ENCODE data around the gene CTAGE1.

CTAGE1 gene

DNA sequence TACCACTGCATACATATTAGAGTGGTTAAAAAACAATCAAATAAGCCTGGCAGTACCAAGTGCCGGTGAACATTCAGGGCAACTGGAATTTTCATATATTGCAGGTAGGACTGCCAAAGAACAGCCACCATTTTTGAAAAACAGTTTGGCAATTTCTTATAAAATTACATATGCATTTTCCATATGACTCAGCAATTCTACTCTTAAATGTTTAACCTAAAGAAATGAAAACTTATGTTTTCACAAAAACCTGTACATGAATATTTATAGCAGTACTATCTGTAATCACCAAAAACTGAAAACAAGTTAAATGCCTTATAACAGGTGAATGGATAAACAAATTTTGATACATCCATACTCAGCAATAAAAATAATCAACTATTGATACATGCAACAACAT lies 39.9 kb downstream of the CTAGE1 start:
- DNase-seq (ENCODE audit: low read depth), result no peak
- H3K4me3 ChIP-seq (replicated peaks; ENCODE audit: low read depth, low read length), result no peak overlapping the region
- TF ChIP-seq, protein P1, sequence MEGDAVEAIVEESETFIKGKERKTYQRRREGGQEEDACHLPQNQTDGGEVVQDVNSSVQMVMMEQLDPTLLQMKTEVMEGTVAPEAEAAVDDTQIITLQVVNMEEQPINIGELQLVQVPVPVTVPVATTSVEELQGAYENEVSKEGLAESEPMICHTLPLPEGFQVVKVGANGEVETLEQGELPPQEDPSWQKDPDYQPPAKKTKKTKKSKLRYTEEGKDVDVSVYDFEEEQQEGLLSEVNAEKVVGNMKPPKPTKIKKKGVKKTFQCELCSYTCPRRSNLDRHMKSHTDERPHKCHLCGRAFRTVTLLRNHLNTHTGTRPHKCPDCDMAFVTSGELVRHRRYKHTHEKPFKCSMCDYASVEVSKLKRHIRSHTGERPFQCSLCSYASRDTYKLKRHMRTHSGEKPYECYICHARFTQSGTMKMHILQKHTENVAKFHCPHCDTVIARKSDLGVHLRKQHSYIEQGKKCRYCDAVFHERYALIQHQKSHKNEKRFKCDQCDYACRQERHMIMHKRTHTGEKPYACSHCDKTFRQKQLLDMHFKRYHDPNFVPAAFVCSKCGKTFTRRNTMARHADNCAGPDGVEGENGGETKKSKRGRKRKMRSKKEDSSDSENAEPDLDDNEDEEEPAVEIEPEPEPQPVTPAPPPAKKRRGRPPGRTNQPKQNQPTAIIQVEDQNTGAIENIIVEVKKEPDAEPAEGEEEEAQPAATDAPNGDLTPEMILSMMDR (IDR thresholded peaks at IDR 0.05; ENCODE audit: low read length, missing control alignments), result no peak

DNA sequence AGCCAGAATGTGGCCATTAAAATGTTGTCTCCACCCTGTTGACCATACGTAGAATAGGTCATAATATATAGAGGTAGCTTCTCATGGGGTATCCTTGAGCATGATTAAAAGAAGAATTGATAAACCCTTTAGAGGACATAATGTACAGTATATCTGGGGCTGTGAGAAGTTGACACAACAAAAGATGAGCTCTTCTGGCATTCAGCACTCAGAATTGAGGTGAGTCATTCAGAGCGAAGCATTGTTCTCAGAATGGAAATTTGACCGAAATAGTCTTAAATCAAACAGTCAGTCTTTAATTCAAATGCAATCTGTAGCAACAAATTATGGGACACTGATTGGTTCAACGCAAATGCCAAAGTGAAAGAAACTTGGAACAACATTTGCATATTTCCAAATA lies 47.3 kb downstream of the CTAGE1 start:
- H3K4me3 ChIP-seq (replicated peaks; ENCODE audit: low read depth, low read length), result no peak overlapping the region
- TF ChIP-seq, protein P1 (IDR thresholded peaks at IDR 0.05; ENCODE audit: low read length, missing control alignments), result no peak
- DNase-seq (ENCODE audit: low read depth), result no peak

DNA sequence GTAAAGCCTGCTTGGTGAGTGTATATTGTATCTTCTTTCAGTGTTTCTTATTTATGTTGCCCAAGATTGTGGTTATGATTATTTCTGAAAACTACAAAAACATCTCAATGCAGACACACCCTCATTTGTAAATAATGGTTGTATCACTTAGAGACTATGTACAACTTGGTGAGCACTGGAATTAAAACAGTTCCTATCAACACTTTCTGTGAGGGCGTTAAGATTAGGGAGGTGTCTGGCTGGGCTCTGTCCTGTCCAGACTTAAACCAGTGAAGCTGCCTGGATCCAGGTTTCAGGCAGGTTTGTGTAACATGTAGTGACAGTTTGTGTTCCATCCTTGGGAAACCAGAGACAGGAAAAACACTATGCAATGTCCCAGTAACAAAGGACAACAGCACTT lies 49.7 kb downstream of the CTAGE1 start:
- TF ChIP-seq, protein P1 (IDR thresholded peaks at IDR 0.05; ENCODE audit: low read length, missing control alignments), result no peak
- DNase-seq (ENCODE audit: low read depth), result no peak

DNA sequence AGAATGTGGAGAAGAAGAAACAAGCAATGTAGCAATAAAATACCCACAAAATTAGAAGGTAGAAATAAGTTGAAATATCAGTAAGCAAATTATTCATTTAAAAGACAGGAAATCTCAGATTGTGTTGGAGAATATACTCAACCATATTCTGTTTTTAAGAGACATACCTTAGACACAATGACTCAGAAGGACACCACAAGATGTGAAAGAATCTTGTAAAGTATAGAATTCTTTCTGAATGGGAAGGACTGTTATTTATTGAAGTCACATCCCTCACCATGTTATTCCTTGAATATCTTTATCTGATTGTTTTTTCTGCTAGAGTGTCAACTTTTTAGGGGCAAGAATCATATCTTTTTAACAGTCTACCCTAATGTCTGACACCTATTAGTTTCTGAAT lies 50.4 kb downstream of the CTAGE1 start:
- TF ChIP-seq, protein P1 (IDR thresholded peaks at IDR 0.05; ENCODE audit: low read length, missing control alignments), result no peak
- DNase-seq (ENCODE audit: low read depth), result no peak
- H3K4me3 ChIP-seq (replicated peaks; ENCODE audit: low read depth, low read length), result no peak overlapping the region

More for the DNA sequence above, 49.7 kb downstream of the CTAGE1 start:
- no peak overlapping the region for H3K4me3 ChIP-seq (replicated peaks; ENCODE audit: low read depth, low read length)

DNA sequence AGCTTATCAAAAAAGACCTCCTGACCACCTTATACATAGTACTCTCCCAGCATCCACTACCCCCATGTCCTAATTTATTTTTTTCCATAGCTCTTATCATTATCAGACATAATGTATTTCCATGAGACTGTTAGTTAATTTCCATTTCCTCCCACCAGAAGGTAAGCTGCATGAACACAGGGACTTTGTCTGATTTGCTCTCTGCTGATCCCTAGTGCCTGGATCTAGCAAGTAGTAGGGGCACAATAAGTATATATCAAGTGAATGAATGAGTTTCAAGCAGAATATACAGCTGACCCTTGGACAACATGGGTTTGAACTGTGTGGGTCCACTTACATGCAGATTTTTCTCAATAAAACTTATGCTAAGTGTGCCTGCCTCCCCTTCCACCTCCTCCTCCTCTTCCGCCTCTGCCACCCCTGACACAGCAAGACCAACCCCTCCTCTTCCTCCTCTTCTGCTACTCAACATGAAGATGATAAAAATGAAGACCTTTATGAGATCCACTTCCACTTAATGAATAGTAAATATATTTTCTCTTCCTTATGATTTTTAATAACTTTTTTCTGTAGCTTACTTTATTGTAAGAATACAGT lies 53.8 kb downstream of the CTAGE1 start:
- DNase-seq (ENCODE audit: low read depth), result peak; percentile 62
- H3K4me3 ChIP-seq (replicated peaks; ENCODE audit: low read depth, low read length), result no peak overlapping the region
- TF ChIP-seq, protein P1 (IDR thresholded peaks at IDR 0.05; ENCODE audit: low read length, missing control alignments), result peak; percentile 52
